Measurements from ENCODE around the gene MCTP1.

The MCTP1 gene

GRCh38 chr5:95181644-95182043 is 103.2 kb downstream of the MCTP1 start:
- no peak for ATAC-seq
- TF ChIP-seq ZNF8 (CRISPR knock-in tag; IDR thresholded peaks at IDR 0.05): no peak
- no peak for TF ChIP-seq ZNF70 (CRISPR knock-in tag; IDR thresholded peaks at IDR 0.05)
- TF ChIP-seq, protein P1, sequence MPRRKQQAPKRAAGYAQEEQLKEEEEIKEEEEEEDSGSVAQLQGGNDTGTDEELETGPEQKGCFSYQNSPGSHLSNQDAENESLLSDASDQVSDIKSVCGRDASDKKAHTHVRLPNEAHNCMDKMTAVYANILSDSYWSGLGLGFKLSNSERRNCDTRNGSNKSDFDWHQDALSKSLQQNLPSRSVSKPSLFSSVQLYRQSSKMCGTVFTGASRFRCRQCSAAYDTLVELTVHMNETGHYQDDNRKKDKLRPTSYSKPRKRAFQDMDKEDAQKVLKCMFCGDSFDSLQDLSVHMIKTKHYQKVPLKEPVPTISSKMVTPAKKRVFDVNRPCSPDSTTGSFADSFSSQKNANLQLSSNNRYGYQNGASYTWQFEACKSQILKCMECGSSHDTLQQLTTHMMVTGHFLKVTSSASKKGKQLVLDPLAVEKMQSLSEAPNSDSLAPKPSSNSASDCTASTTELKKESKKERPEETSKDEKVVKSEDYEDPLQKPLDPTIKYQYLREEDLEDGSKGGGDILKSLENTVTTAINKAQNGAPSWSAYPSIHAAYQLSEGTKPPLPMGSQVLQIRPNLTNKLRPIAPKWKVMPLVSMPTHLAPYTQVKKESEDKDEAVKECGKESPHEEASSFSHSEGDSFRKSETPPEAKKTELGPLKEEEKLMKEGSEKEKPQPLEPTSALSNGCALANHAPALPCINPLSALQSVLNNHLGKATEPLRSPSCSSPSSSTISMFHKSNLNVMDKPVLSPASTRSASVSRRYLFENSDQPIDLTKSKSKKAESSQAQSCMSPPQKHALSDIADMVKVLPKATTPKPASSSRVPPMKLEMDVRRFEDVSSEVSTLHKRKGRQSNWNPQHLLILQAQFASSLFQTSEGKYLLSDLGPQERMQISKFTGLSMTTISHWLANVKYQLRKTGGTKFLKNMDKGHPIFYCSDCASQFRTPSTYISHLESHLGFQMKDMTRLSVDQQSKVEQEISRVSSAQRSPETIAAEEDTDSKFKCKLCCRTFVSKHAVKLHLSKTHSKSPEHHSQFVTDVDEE (CRISPR knock-in tag; IDR thresholded peaks at IDR 0.05): no peak
- TF ChIP-seq, protein P2, sequence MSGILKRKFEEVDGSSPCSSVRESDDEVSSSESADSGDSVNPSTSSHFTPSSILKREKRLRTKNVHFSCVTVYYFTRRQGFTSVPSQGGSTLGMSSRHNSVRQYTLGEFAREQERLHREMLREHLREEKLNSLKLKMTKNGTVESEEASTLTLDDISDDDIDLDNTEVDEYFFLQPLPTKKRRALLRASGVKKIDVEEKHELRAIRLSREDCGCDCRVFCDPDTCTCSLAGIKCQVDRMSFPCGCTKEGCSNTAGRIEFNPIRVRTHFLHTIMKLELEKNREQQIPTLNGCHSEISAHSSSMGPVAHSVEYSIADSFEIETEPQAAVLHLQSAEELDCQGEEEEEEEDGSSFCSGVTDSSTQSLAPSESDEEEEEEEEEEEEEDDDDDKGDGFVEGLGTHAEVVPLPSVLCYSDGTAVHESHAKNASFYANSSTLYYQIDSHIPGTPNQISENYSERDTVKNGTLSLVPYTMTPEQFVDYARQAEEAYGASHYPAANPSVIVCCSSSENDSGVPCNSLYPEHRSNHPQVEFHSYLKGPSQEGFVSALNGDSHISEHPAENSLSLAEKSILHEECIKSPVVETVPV (CRISPR knock-in tag; IDR thresholded peaks at IDR 0.05): no peak
- no peak for TF ChIP-seq SNAI2 (CRISPR knock-in tag; IDR thresholded peaks at IDR 0.05)
- TF ChIP-seq, protein P3, sequence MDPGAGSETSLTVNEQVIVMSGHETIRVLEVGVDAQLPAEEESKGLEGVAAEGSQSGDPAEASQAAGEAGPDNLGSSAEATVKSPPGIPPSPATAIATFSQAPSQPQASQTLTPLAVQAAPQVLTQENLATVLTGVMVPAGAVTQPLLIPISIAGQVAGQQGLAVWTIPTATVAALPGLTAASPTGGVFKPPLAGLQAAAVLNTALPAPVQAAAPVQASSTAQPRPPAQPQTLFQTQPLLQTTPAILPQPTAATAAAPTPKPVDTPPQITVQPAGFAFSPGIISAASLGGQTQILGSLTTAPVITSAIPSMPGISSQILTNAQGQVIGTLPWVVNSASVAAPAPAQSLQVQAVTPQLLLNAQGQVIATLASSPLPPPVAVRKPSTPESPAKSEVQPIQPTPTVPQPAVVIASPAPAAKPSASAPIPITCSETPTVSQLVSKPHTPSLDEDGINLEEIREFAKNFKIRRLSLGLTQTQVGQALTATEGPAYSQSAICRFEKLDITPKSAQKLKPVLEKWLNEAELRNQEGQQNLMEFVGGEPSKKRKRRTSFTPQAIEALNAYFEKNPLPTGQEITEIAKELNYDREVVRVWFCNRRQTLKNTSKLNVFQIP (CRISPR knock-in tag; IDR thresholded peaks at IDR 0.05; ENCODE audit: borderline replicate concordance, low read depth): no peak
- no peak for TF ChIP-seq TOX (CRISPR knock-in tag; IDR thresholded peaks at IDR 0.05; ENCODE audit: borderline replicate concordance)
- no peak for TF ChIP-seq CSDC2 (CRISPR knock-in tag; IDR thresholded peaks at IDR 0.05)
- TF ChIP-seq ZNF565 (CRISPR knock-in tag; conservative IDR thresholded peaks at IDR 0.05; ENCODE audit: low read depth): no peak
- no peak for TF ChIP-seq OSR1 (CRISPR knock-in tag; IDR thresholded peaks at IDR 0.05)
- no peak for TF ChIP-seq ZC3H10 (CRISPR knock-in tag; IDR thresholded peaks at IDR 0.05)
- TF ChIP-seq PPARA (CRISPR knock-in tag; IDR thresholded peaks at IDR 0.05; ENCODE audit: borderline replicate concordance): no peak

DNA sequence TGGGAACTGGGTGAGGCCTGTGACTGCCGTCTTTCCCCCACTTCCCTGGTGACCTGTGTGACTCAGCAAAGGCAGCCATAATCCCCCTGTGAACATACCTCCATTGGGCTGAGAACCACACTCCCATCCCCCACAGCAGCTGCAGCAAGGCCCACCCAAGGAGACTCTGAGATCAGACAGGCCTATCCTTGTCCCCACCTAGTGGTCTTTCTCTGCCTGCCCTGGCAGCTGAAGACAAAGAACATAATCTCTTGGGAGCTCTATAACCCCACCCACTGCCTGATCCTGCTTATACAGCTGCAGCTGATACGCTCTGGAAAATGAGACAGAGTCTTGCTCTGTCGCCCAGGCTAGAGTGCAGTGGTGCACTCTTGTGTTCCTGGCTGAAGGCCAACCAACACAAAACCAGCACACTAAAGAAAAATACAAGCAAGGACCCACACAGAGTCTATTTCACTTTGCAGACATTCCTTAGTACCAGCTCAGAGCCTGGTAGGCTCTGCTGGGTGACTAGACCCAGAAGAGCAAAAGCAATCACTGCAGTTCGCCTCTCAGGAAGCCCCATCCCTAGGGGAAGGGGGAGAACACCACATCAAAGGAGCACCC is 106.7 kb downstream of the MCTP1 start:
- no peak for TF ChIP-seq BACH2 (CRISPR knock-in tag; IDR thresholded peaks at IDR 0.05; ENCODE audit: borderline replicate concordance)
- TF ChIP-seq CSDC2 (CRISPR knock-in tag; IDR thresholded peaks at IDR 0.05): no peak
- no peak for TF ChIP-seq RARB (CRISPR knock-in tag; IDR thresholded peaks at IDR 0.05)
- no peak for TF ChIP-seq ZFP30 (CRISPR knock-in tag; IDR thresholded peaks at IDR 0.05)
- peak; percentile 58 for ATAC-seq

- no peak for ATAC-seq
- TF ChIP-seq PPARA (CRISPR knock-in tag; IDR thresholded peaks at IDR 0.05; ENCODE audit: borderline replicate concordance): no peak
- no peak for TF ChIP-seq ZC3H10 (CRISPR knock-in tag; IDR thresholded peaks at IDR 0.05)
- no peak for TF ChIP-seq GLIS3 (CRISPR knock-in tag; IDR thresholded peaks at IDR 0.05)
- TF ChIP-seq, protein P3 (CRISPR knock-in tag; IDR thresholded peaks at IDR 0.05; ENCODE audit: borderline replicate concordance, low read depth): no peak
- TF ChIP-seq ARNTL (CRISPR knock-in tag; IDR thresholded peaks at IDR 0.05; ENCODE audit: borderline replicate concordance, low read depth): no peak
- no peak for TF ChIP-seq ESRRG (CRISPR knock-in tag; IDR thresholded peaks at IDR 0.05)
- no peak for TF ChIP-seq ZNF8 (CRISPR knock-in tag; IDR thresholded peaks at IDR 0.05)
- TF ChIP-seq, protein P1 (CRISPR knock-in tag; IDR thresholded peaks at IDR 0.05): no peak
- TF ChIP-seq TOX (CRISPR knock-in tag; IDR thresholded peaks at IDR 0.05; ENCODE audit: borderline replicate concordance): no peak
- TF ChIP-seq, protein P2 (CRISPR knock-in tag; IDR thresholded peaks at IDR 0.05): no peak
- TF ChIP-seq, protein P4, sequence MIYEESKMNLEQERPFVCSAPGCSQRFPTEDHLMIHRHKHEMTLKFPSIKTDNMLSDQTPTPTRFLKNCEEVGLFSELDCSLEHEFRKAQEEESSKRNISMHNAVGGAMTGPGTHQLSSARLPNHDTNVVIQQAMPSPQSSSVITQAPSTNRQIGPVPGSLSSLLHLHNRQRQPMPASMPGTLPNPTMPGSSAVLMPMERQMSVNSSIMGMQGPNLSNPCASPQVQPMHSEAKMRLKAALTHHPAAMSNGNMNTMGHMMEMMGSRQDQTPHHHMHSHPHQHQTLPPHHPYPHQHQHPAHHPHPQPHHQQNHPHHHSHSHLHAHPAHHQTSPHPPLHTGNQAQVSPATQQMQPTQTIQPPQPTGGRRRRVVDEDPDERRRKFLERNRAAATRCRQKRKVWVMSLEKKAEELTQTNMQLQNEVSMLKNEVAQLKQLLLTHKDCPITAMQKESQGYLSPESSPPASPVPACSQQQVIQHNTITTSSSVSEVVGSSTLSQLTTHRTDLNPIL (CRISPR knock-in tag; IDR thresholded peaks at IDR 0.05; ENCODE audit: low read depth): no peak
- no peak for TF ChIP-seq ISL1 (CRISPR knock-in tag; IDR thresholded peaks at IDR 0.05)
- no peak for TF ChIP-seq TCF4 (CRISPR knock-in tag; IDR thresholded peaks at IDR 0.05; ENCODE audit: borderline replicate concordance)
- no peak for TF ChIP-seq CSDC2 (CRISPR knock-in tag; IDR thresholded peaks at IDR 0.05)
- no peak for TF ChIP-seq OSR1 (CRISPR knock-in tag; IDR thresholded peaks at IDR 0.05)
- TF ChIP-seq SNAI2 (CRISPR knock-in tag; IDR thresholded peaks at IDR 0.05): no peak
- TF ChIP-seq ZNF70 (CRISPR knock-in tag; IDR thresholded peaks at IDR 0.05): no peak
Observed at GRCh38 chr5:95177456-95177855, 107.4 kb downstream of the MCTP1 start.

Measured in SK-N-SH treated with all-trans-retinoic acid at 6 μM for 48 hours (cell line).